Measurements from ENCODE around the gene HNRNPF. TPM values are rescaled to one million over a fixed set of nuclear protein-coding genes. Genes with fewer than 3 reads are reported as not detected.

HNRNPF gene
- total RNA-seq, 1 experiment from 2014 or later = 423 TPM

GRCh38 chr10:43377424-43377883, 31.5 kb downstream of the HNRNPF start:
- BruUV-seq (replicated peaks) = no TSS peak
- no peaks in the 10 kb centered on the region for H3K9me3 ChIP-seq
- intact Hi-C loops (cut with micrococcal nuclease; ENCODE audit: unreplicated experiment) = no loop called here
- no peaks in the 10 kb centered on the region for H3K9me3 Mint-ChIP-seq (ENCODE audit: unreplicated experiment)
- TF ChIP-seq CTCF (IDR thresholded peaks at IDR 0.05; ENCODE audit: insufficient read depth in 1 of 2, low read depth in 1 of 2, low read length in 1 of 2, severe bottlenecking in 1 of 2, unreplicated experiment in 1 of 2) = peak; percentile 60 to 79
- H3K27me3 Mint-ChIP-seq (ENCODE audit: insufficient read depth, unreplicated experiment) = no peaks in the 10 kb centered on the region
- H3K27ac Mint-ChIP-seq (ENCODE audit: unreplicated experiment) = peak overlapping the region; percentile 79
- ChIA-PET CTCF (interaction anchor here (0.6 kb wide), 1 partner anchor 116 kb away, joined by 4 read pairs; no protein-coding TSS in a partner anchor), POLR2A (no interaction called here)
- H3K36me3 ChIP-seq (ENCODE audit: control insufficient read depth, insufficient read depth, low read length) = no peaks in the 10 kb centered on the region
- peaks cover 31% of the 10 kb centered on the region for H3K4me1 ChIP-seq
- H3K27me3 ChIP-seq (replicated peaks; ENCODE audit: control insufficient read depth, insufficient read depth, low read length) = no peaks in the 10 kb centered on the region
- H3K4me1 Mint-ChIP-seq (ENCODE audit: low read depth, unreplicated experiment) = peaks cover 44% of the 10 kb centered on the region
- DNase-seq = peak; percentile 85 to 86
- H3K4me3 Mint-ChIP-seq (ENCODE audit: unreplicated experiment) = peak overlapping the region; percentile 2
- peaks cover 16% of the 10 kb centered on the region for H3K36me3 Mint-ChIP-seq (ENCODE audit: insufficient read depth, unreplicated experiment)
- no peak overlapping the region for H3K4me3 ChIP-seq (ENCODE audit: low read depth, low read length)

- Histone ChIP-seq H3K4me3 (ENCODE audit: low read depth, low read length) (no peak overlapping the region), H3K4me1 (peaks cover 31% of the 10 kb centered on the region), H3K27me3 (replicated peaks; ENCODE audit: control insufficient read depth, insufficient read depth, low read length) (no peaks in the 10 kb centered on the region), H3K9me3 (no peaks in the 10 kb centered on the region), H3K36me3 (ENCODE audit: control insufficient read depth, insufficient read depth, low read length) (no peaks in the 10 kb centered on the region)
- ChIA-PET POLR2A (no interaction called here), CTCF (interaction anchor here (0.6 kb wide), 1 partner anchor 116 kb away, joined by 4 read pairs; no protein-coding TSS in a partner anchor)
- no peak for DNase-seq
- Mint-ChIP-seq H3K36me3 (ENCODE audit: insufficient read depth, unreplicated experiment) (peaks cover 15% of the 10 kb centered on the region), H3K4me3 (ENCODE audit: unreplicated experiment) (peak overlapping the region; percentile 2), H3K9me3 (ENCODE audit: unreplicated experiment) (no peaks in the 10 kb centered on the region), H3K4me1 (ENCODE audit: low read depth, unreplicated experiment) (peaks cover 44% of the 10 kb centered on the region), H3K27me3 (ENCODE audit: insufficient read depth, unreplicated experiment) (no peaks in the 10 kb centered on the region), H3K27ac (ENCODE audit: unreplicated experiment) (peak overlapping the region; percentile 79)
- no peak for TF ChIP-seq CTCF (IDR thresholded peaks at IDR 0.05; ENCODE audit: insufficient read depth in 1 of 2, low read depth in 1 of 2, low read length in 1 of 2, severe bottlenecking in 1 of 2, unreplicated experiment in 1 of 2)
- intact Hi-C loops (cut with micrococcal nuclease; ENCODE audit: unreplicated experiment) = loop anchor here (1.0 kb wide), 1 partner anchor 15 kb away; no protein-coding TSS in a partner anchor
- no TSS peak for BruUV-seq (replicated peaks)
These were observed 32.1 kb downstream of the HNRNPF start for GRCh38 chr10:43376828-43377423.

GRCh38 chr10:43376046-43376635, 32.8 kb downstream of the HNRNPF start:
- CTCF ChIA-PET = no interaction called here
- POLR2A ChIA-PET = no interaction called here
- no peak overlapping the region for H3K4me3 Mint-ChIP-seq (ENCODE audit: unreplicated experiment)

More at GRCh38 chr10:43376046-43376635, 32.8 kb downstream of the HNRNPF start:
- Histone ChIP-seq H3K9me3 (no peaks in the 10 kb centered on the region), H3K36me3 (ENCODE audit: control insufficient read depth, insufficient read depth, low read length) (no peaks in the 10 kb centered on the region), H3K4me3 (ENCODE audit: low read depth, low read length) (no peak overlapping the region), H3K4me1 (peaks cover 31% of the 10 kb centered on the region), H3K27me3 (replicated peaks; ENCODE audit: control insufficient read depth, insufficient read depth, low read length) (no peaks in the 10 kb centered on the region)
- no peaks in the 10 kb centered on the region for H3K27me3 Mint-ChIP-seq (ENCODE audit: insufficient read depth, unreplicated experiment)
- H3K9me3 Mint-ChIP-seq (ENCODE audit: unreplicated experiment) = no peaks in the 10 kb centered on the region
- peaks cover 43% of the 10 kb centered on the region for H3K4me1 Mint-ChIP-seq (ENCODE audit: low read depth, unreplicated experiment)
- H3K27ac Mint-ChIP-seq (ENCODE audit: unreplicated experiment) = peak overlapping the region; percentile 79
- intact Hi-C loops (cut with micrococcal nuclease; ENCODE audit: unreplicated experiment) = loop anchor here (1.0 kb wide), 1 partner anchor 14 kb away; no protein-coding TSS in a partner anchor
- no peak for DNase-seq
- no TSS peak for BruUV-seq (replicated peaks)
- TF ChIP-seq CTCF (IDR thresholded peaks at IDR 0.05; ENCODE audit: insufficient read depth in 1 of 2, low read depth in 1 of 2, low read length in 1 of 2, severe bottlenecking in 1 of 2, unreplicated experiment in 1 of 2) = no peak
- H3K36me3 Mint-ChIP-seq (ENCODE audit: insufficient read depth, unreplicated experiment) = peaks cover 14% of the 10 kb centered on the region
